Upper lobe of left lung (tissue), 6 donors: ENCODE measurements around the gene C3orf38. TPM values are rescaled to one million over a fixed set of nuclear protein-coding genes. Genes with fewer than 3 reads are reported as not detected.

Experiments
- ATAC-seq, 2 donors: fragments of 200-7000 bp; cut with Tn5 transposase; one replicate each; pipeline ENCODE4 v1.9.1; 2022; ENCODE audit warnings: mild to moderate bottlenecking in 2 of 2, moderate library complexity in 2 of 2; ENCODE audit not compliant: low FRiP score in 2 of 2
- DNase-seq, 2 donors: peaks; one replicate each; pipeline ENCODE4 v3.0.0-alpha.2; 2019 to 2020
- H3K27ac ChIP-seq, 4 donors: fragments of 200-600 bp; sonication (generic); one replicate each; pipeline ENCODE4 v1.5.1; 2016 to 2019
- H3K27me3 ChIP-seq, 4 donors: fragments of 200-600 bp; sonication (generic); one replicate each; pipeline ENCODE4 v1.5.1; 2017 to 2019
- H3K36me3 ChIP-seq, 4 donors: fragments of 200-600 bp; sonication (generic); one replicate each; pipeline ENCODE4 v1.5.1; 2016 to 2019
- H3K4me1 ChIP-seq, 4 donors: fragments of 200-600 bp; sonication (generic); one replicate each; pipeline ENCODE4 v1.5.1; 2018 to 2019
- H3K4me3 ChIP-seq, 4 donors: fragments of 200-600 bp; sonication (generic); one replicate each; pipeline ENCODE4 v1.5.1; 2017 to 2019; ENCODE audit warnings: mild to moderate bottlenecking in 2 of 4, moderate library complexity in 1 of 4
- H3K9me3 ChIP-seq, 4 donors: fragments of 200-600 bp; sonication (generic); one replicate each; pipeline ENCODE4 v1.5.1; 2018 to 2019
- EP300 ChIP-seq, 4 donors: sonication (generic); formaldehyde crosslinking; IDR thresholded peaks; one replicate each; pipeline ENCODE4 v1.5.1; 2017; ENCODE audit warnings: antibody characterized with exemption in 4 of 4, control low read depth in 2 of 4
- POLR2A ChIP-seq, 4 donors: fragments of 450-650 bp; IDR thresholded peaks; one replicate each; pipeline ENCODE4 v1.5.1; 2016 to 2017; ENCODE audit warnings: antibody characterized with exemption in 4 of 4, mild to moderate bottlenecking in 2 of 4
- POLR2AphosphoS5 ChIP-seq, 2 donors: sonication (generic); formaldehyde crosslinking; IDR thresholded peaks; one replicate each; pipeline ENCODE4 v1.5.1; 2017; ENCODE audit warnings: antibody characterized with exemption in 2 of 2
- WGBS, 2 donors: methylation state at CpG; one replicate each; pipeline ENCODE4 v1.1.5; 2017 to 2018; 5-methylcytosine and 5-hydroxymethylcytosine counted together
- total RNA-seq, 6 donors: library from RNA; depleted of rRNA in 4 of 6; stranded (reverse); fragments of >200 nt in 4 of 6; gene quantifications; one replicate each; pipeline versions ENCODE4 v1.1.0 to v1.2.1, GENCODE V29; 2016 to 2021
- TF ChIP-seq, protein P1 (sequence below), 6 experiments: fragments of 450-650 bp in 4 of 6; fragments of 200-600 bp in 2 of 6; sonication (generic) in 2 of 6; IDR thresholded peaks; one replicate each; pipeline ENCODE4 v1.5.1; 2016 to 2019; ENCODE audit warnings: antibody characterized with exemption in 6 of 6
- donor health status: DM: no; HTN: no; CAD: no; lungs with moderate emphysema.
- donor health status: DM: no; HTN: yes; CAD: no; lungs with severe emphysema.

C3orf38 gene
- total RNA-seq, 6 donors from 2014 or later, result 10.1 to 28.9 (median 20.4) TPM

DNA sequence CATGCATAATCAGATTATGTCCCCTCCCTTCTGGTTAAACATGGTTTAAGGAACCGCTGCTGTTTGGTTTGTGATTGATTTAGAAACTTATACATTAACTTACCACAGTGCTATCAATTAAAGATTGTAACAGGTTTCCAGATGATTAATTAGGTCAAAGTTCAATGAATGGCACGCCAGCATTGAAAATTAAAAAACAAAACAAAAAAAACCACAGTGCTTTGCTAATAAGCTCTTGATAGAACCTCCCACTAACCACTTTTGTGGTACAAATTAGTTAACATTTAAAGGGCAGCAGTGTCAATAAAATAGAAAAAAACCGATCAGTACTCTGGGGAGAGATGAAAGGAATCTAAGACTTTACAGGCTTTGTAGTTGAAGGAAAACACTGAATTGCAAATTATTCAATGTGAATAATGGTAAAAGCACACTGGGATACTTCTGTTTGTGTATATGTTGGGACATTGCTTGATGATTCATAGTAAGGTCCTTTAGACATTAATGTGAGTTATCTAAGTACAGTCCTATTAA, 7.6 kb upstream of the C3orf38 start:
- Histone ChIP-seq H3K27me3 (no peaks in the 10 kb centered on the region), H3K4me1 (no peaks in the 10 kb centered on the region), H3K36me3 (peaks cover 9 to 45% (median 13%) of the 10 kb centered on the region in 4 donors), H3K9me3 (no peaks in the 10 kb centered on the region), H3K4me3 (no peak overlapping the region), H3K27ac (no peak overlapping the region)
- DNase-seq, result no peak
- WGBS, 2 donors, result 80 to 82% methylated on average over 3 of the region's 3 CpGs
- ATAC-seq, result no peak
- TF ChIP-seq POLR2AphosphoS5 (IDR thresholded peaks at IDR 0.05) (no peak), POLR2A (IDR thresholded peaks at IDR 0.05) (no peak)
- TF ChIP-seq, protein P1, sequence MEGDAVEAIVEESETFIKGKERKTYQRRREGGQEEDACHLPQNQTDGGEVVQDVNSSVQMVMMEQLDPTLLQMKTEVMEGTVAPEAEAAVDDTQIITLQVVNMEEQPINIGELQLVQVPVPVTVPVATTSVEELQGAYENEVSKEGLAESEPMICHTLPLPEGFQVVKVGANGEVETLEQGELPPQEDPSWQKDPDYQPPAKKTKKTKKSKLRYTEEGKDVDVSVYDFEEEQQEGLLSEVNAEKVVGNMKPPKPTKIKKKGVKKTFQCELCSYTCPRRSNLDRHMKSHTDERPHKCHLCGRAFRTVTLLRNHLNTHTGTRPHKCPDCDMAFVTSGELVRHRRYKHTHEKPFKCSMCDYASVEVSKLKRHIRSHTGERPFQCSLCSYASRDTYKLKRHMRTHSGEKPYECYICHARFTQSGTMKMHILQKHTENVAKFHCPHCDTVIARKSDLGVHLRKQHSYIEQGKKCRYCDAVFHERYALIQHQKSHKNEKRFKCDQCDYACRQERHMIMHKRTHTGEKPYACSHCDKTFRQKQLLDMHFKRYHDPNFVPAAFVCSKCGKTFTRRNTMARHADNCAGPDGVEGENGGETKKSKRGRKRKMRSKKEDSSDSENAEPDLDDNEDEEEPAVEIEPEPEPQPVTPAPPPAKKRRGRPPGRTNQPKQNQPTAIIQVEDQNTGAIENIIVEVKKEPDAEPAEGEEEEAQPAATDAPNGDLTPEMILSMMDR (IDR thresholded peaks at IDR 0.05), result no peak

DNA sequence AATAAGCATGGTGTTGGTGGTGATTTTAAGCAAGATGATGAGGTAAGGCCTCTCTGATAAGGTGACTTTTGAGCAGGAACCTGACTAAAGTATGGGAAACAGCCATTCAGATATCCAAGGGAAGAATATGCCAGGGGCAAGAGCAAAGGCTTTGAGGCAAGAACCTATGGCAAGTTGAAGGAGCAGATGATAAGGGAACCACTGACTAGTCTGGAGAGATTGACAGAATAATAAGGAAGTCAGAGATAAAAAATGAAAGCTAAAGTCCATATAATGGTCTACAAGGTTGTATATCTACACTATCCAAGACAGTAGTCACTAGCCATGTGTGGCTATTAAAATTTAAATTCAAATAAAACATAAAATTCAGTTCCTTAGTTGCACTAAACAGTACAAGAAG, 2.5 kb upstream of the C3orf38 start:
- TF ChIP-seq POLR2AphosphoS5 (IDR thresholded peaks at IDR 0.05) (no peak), EP300 (IDR thresholded peaks at IDR 0.05) (no peak), POLR2A (IDR thresholded peaks at IDR 0.05) (no peak)
- TF ChIP-seq, protein P1 (IDR thresholded peaks at IDR 0.05), result no peak
- no peak for DNase-seq
- ATAC-seq, result no peak
- peaks cover 18 to 31% (median 21%) of the 10 kb centered on the region in 4 donors for H3K4me1 ChIP-seq
- H3K9me3 ChIP-seq, result no peaks in the 10 kb centered on the region
- H3K27ac ChIP-seq, result no peak overlapping the region
- peaks cover 0 to 4% (median 0%) of the 10 kb centered on the region in 4 donors for H3K36me3 ChIP-seq
- H3K4me3 ChIP-seq, result no peak overlapping the region
- H3K27me3 ChIP-seq, result no peaks in the 10 kb centered on the region

GRCh38 chr3:88148651-88149050, 1.1 kb upstream of the C3orf38 start:
- Histone ChIP-seq H3K27ac (peak overlapping the region in 1 of 4 donors; percentile 96), H3K4me3 (peak overlapping the region in 3 of 4 donors; percentile 69 to 78 (median 77)), H3K9me3 (no peaks in the 10 kb centered on the region), H3K27me3 (no peaks in the 10 kb centered on the region), H3K36me3 (peaks cover 0 to 7% (median under 1%) of the 10 kb centered on the region in 4 donors), H3K4me1 (peaks cover 18 to 41% (median 23%) of the 10 kb centered on the region in 4 donors)
- 68 to 76% methylated on average over 17 of the region's 17 CpGs for WGBS, 2 donors
- no peak for ATAC-seq
- DNase-seq, result peak in 1 of 2 donors; percentile 2
- no peak for TF ChIP-seq POLR2A (IDR thresholded peaks at IDR 0.05)
- TF ChIP-seq EP300 (IDR thresholded peaks at IDR 0.05), result no peak
- TF ChIP-seq POLR2AphosphoS5 (IDR thresholded peaks at IDR 0.05), result no peak
- TF ChIP-seq, protein P1 (IDR thresholded peaks at IDR 0.05), result no peak

DNA sequence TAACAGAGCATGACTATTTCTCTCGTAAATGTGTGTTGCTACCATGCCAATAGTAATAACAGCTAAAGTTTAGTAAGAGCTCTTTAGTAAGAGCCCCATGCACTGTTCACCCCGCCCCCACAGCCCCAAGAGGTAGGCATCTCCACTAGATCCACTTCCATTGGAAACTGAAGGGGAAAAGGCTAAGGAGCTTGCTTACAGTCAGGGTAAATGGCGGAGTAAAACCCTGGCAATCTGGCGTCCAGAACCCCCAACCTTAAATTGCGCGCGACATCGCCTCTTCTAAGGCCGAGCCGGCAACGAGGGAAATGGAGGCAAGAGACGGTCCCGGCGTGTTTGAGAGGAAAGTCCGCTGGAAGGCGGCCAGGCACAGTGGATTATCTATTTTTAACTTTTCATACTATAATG, 654 bp upstream of the C3orf38 start:
- Histone ChIP-seq H3K36me3 (peaks cover 0 to 11% (median 3%) of the 10 kb centered on the region in 4 donors), H3K9me3 (no peaks in the 10 kb centered on the region), H3K27ac (peak overlapping the region; percentile 86 to 96 (median 94)), H3K4me3 (peak overlapping the region; percentile 68 to 78 (median 73)), H3K27me3 (no peaks in the 10 kb centered on the region), H3K4me1 (peaks cover 18 to 41% (median 23%) of the 10 kb centered on the region in 4 donors)
- WGBS, 2 donors, result 1% methylated on average over 16 of the region's 16 CpGs
- ATAC-seq (peak in 1 of 2 donors; percentile 29), DNase-seq (no peak)
- no peak for TF ChIP-seq POLR2AphosphoS5 (IDR thresholded peaks at IDR 0.05)
- no peak for TF ChIP-seq POLR2A (IDR thresholded peaks at IDR 0.05)
- TF ChIP-seq EP300 (IDR thresholded peaks at IDR 0.05), result no peak
- TF ChIP-seq, protein P1 (IDR thresholded peaks at IDR 0.05), result no peak

- H3K36me3 ChIP-seq, result peaks cover 0 to 23% (median 4%) of the 10 kb centered on the region in 4 donors
- ATAC-seq (peak in 1 of 2 donors; percentile 23), DNase-seq (no peak)
- 0 to 3% methylated on average over 8 of the region's 8 CpGs for WGBS, 2 donors
- no peak for TF ChIP-seq POLR2A (IDR thresholded peaks at IDR 0.05)
- no peak for TF ChIP-seq EP300 (IDR thresholded peaks at IDR 0.05)
- TF ChIP-seq, protein P1 (IDR thresholded peaks at IDR 0.05), result no peak
- no peak for TF ChIP-seq POLR2AphosphoS5 (IDR thresholded peaks at IDR 0.05)
- peaks cover 18 to 41% (median 23%) of the 10 kb centered on the region in 4 donors for H3K4me1 ChIP-seq
- H3K27me3 ChIP-seq, result no peaks in the 10 kb centered on the region
- H3K27ac ChIP-seq, result peak overlapping the region; percentile 86 to 96 (median 94)
- no peaks in the 10 kb centered on the region for H3K9me3 ChIP-seq
- H3K4me3 ChIP-seq, result peak overlapping the region; percentile 68 to 78 (median 73)
Observed at GRCh38 chr3:88150371-88150770, 612 bp downstream of the C3orf38 start.
